Body of pancreas (tissue), 4 donors: ENCODE data around the gene CREB3L2.

Experiments used
- CTCF ChIP-seq, 7 experiments: fragments of 450-650 bp in 4 of 7; fragments of 200-600 bp in 3 of 7; sonication (generic) in 3 of 7; IDR thresholded peaks; one replicate each; pipeline ENCODE4 v1.5.1; 2016 to 2019; ENCODE audit warnings: antibody characterized with exemption in 7 of 7
- POLR2A ChIP-seq, 3 donors: fragments of 450-650 bp; IDR thresholded peaks; one replicate each; pipeline ENCODE4 v1.6.1; 2016; ENCODE audit warnings: antibody characterized with exemption in 3 of 3, mild to moderate bottlenecking in 2 of 3

DNA sequence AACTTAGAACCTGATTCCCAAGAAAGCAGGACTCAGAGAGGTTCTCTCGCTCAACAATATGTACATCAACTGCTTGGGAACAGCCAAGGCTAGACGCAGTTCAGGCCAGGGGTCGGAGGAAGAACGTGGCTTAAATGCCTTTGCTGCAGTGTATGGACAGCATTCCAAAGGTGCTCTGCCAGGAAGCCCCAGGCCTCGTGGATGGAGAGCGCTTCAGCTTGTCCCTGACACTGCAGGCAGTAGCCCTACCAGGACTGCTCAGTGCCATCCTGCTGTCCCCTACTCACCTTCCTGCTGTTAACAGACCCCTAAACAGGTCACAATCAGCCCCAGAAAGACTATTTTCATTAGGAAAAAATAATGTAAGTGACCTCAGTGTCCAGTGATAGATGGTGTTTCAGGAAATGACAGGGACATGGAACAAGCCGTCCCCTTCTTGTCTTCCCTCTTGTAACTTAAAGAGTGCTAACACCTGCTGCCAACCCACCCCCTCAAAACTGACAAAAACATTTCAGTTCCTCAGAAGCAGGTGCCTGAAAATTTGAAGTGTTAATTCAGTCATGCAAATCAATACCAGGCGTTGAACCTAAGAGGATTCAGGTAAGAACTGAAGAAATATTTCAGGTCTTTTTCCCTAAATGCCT lies 16.5 kb downstream of the CREB3L2 start:
- no peak for TF ChIP-seq CTCF (IDR thresholded peaks at IDR 0.05)
- no peak for TF ChIP-seq POLR2A (IDR thresholded peaks at IDR 0.05)
